HEK293 (cell line): ENCODE data around the gene CAPN15.

Experiments
- CTCF ChIA-PET: fragments of 350-600 bp; formaldehyde crosslinking; extraction: SDS; loops from one replicate; lab custom pipeline; 2021; ENCODE audit warnings: antibody characterized with exemption; lab: Yijun Ruan, JAX
- POLR2A ChIA-PET: fragments of 300-600 bp; formaldehyde crosslinking; extraction: SDS; loops from one replicate; lab custom pipeline; 2020; ENCODE audit warnings: antibody characterized with exemption, inconsistent platforms; lab: Yijun Ruan, JAX
- H3K27ac ChIP-seq: fragments of 200-500 bp; sonication (Bioruptor generic); 2 replicates; pipeline ENCODE4 v1.5.1; 2014; ENCODE audit warnings: low read depth, low read length, control low read depth, inconsistent platforms; ENCODE audit errors: extremely low read depth
- H3K36me3 ChIP-seq, 2 experiments: fragments of 200-500 bp in 1 of 2; sonication (Bioruptor generic) in 1 of 2; 1 replicate in 1 of 2; 2 replicates in 1 of 2; pipeline ENCODE4 v1.5.1; 2014 to 2017; ENCODE audit warnings: inconsistent platforms in 2 of 2, low read length in 2 of 2; ENCODE audit not compliant: control insufficient read depth in 2 of 2, insufficient read depth in 1 of 2
- H3K4me1 ChIP-seq: fragments of 200-500 bp; sonication (Bioruptor generic); 2 replicates; pipeline ENCODE4 v1.5.1; 2014; ENCODE audit warnings: mild to moderate bottlenecking, low read length, inconsistent platforms; ENCODE audit not compliant: control insufficient read depth, insufficient read depth
- H3K4me3 ChIP-seq: 2 replicates; pipeline ENCODE4 v1.5.1; 2011; ENCODE audit warnings: low read depth, mild to moderate bottlenecking, control low read depth, low read length, moderate library complexity
- H3K9me3 ChIP-seq: fragments of 200-500 bp; sonication (Bioruptor generic); 2 replicates; pipeline ENCODE4 v1.5.1; 2014; ENCODE audit warnings: low read depth, low read length, inconsistent platforms; ENCODE audit not compliant: control insufficient read depth, insufficient read depth
- BCL6B ChIP-seq: fragments of 450-650 bp; formaldehyde crosslinking; IDR thresholded peaks from 2 replicates; pipeline ENCODE4 v1.5.1; 2017; ENCODE audit warnings: missing biosample characterization, missing genetic modification characterization
- GLI2 ChIP-seq: fragments of 450-650 bp; formaldehyde crosslinking; IDR thresholded peaks from 2 replicates; pipeline ENCODE4; 2017; ENCODE audit warnings: missing biosample characterization, missing genetic modification characterization, low read depth, borderline replicate concordance
- GLIS1 ChIP-seq: fragments of 450-650 bp; formaldehyde crosslinking; IDR thresholded peaks from 2 replicates; pipeline ENCODE4 v1.5.1; 2016; ENCODE audit warnings: missing biosample characterization, missing genetic modification characterization
- HIC1 ChIP-seq: fragments of 450-650 bp; formaldehyde crosslinking; IDR thresholded peaks from 2 replicates; pipeline ENCODE4 v1.5.1; 2016; ENCODE audit warnings: missing biosample characterization, missing genetic modification characterization
- KLF9 ChIP-seq: fragments of 450-650 bp; formaldehyde crosslinking; IDR thresholded peaks from 2 replicates; pipeline ENCODE4 v1.5.1; 2016; ENCODE audit warnings: missing biosample characterization, missing genetic modification characterization, low read depth
- SCRT2 ChIP-seq: fragments of 450-650 bp; formaldehyde crosslinking; IDR thresholded peaks from 2 replicates; pipeline ENCODE4 v1.5.1; 2016; ENCODE audit warnings: missing biosample characterization, missing genetic modification characterization
- SP7 ChIP-seq: fragments of 450-650 bp; formaldehyde crosslinking; IDR thresholded peaks from 2 replicates; pipeline ENCODE4 v1.5.1; 2016; ENCODE audit warnings: missing biosample characterization, missing genetic modification characterization
- TRIM28 ChIP-seq: IDR thresholded peaks from 2 replicates; pipeline ENCODE4 v1.6.1; 2011; ENCODE audit warnings: low read length, control low read depth, borderline replicate concordance
- YY1 ChIP-seq: fragments of 450-650 bp; formaldehyde crosslinking; IDR thresholded peaks from 2 replicates; pipeline ENCODE4 v1.5.1; 2018; ENCODE audit warnings: missing biosample characterization, missing genetic modification characterization
- ZBTB6 ChIP-seq: fragments of 450-650 bp; formaldehyde crosslinking; IDR thresholded peaks from 2 replicates; pipeline ENCODE4 v1.5.1; 2017; ENCODE audit warnings: missing biosample characterization, missing genetic modification characterization
- ZNF121 ChIP-seq: fragments of 450-650 bp; formaldehyde crosslinking; IDR thresholded peaks from 2 replicates; pipeline ENCODE4 v1.5.1; 2016; ENCODE audit warnings: missing biosample characterization, missing genetic modification characterization
- ZNF174 ChIP-seq: fragments of 450-650 bp; formaldehyde crosslinking; IDR thresholded peaks from 2 replicates; pipeline ENCODE4 v1.5.0; 2017; ENCODE audit warnings: missing biosample characterization, mild to moderate bottlenecking, missing genetic modification characterization
- ZNF18 ChIP-seq: fragments of 450-650 bp; formaldehyde crosslinking; IDR thresholded peaks from 2 replicates; pipeline ENCODE4 v1.5.1; 2016; ENCODE audit warnings: missing biosample characterization, missing genetic modification characterization
- ZNF214 ChIP-seq: fragments of 450-650 bp; formaldehyde crosslinking; IDR thresholded peaks from 2 replicates; pipeline ENCODE4 v1.5.1; 2017; ENCODE audit warnings: missing biosample characterization, mild to moderate bottlenecking, missing genetic modification characterization, borderline replicate concordance
- ZNF311 ChIP-seq: fragments of 450-650 bp; formaldehyde crosslinking; IDR thresholded peaks from 2 replicates; pipeline ENCODE4 v1.5.1; 2017; ENCODE audit warnings: missing biosample characterization, missing genetic modification characterization, borderline replicate concordance
- ZNF585B ChIP-seq: fragments of 450-650 bp; formaldehyde crosslinking; IDR thresholded peaks from 2 replicates; pipeline ENCODE4 v1.5.1; 2016; ENCODE audit warnings: missing biosample characterization, missing genetic modification characterization
- ZNF600 ChIP-seq: fragments of 450-650 bp; formaldehyde crosslinking; IDR thresholded peaks from 2 replicates; pipeline ENCODE4 v1.5.1; 2016; ENCODE audit warnings: missing biosample characterization, missing genetic modification characterization
- ZNF610 ChIP-seq: fragments of 450-650 bp; formaldehyde crosslinking; IDR thresholded peaks from 2 replicates; pipeline ENCODE4 v1.5.1; 2016; ENCODE audit warnings: missing biosample characterization, missing genetic modification characterization, borderline replicate concordance
- ZNF623 ChIP-seq: fragments of 450-650 bp; formaldehyde crosslinking; IDR thresholded peaks from 2 replicates; pipeline ENCODE4 v1.5.1; 2016; ENCODE audit warnings: missing biosample characterization, missing genetic modification characterization
- ZNF660 ChIP-seq: fragments of 450-650 bp; IDR thresholded peaks from 2 replicates; pipeline ENCODE4 v1.5.1; 2018; ENCODE audit warnings: missing biosample characterization, mild to moderate bottlenecking, missing genetic modification characterization
- ZNF776 ChIP-seq: fragments of 450-650 bp; formaldehyde crosslinking; IDR thresholded peaks from 2 replicates; pipeline ENCODE4 v1.5.0; 2017; ENCODE audit warnings: missing biosample characterization, missing genetic modification characterization, borderline replicate concordance
- ZSCAN18 ChIP-seq: fragments of 450-650 bp; formaldehyde crosslinking; IDR thresholded peaks from 2 replicates; pipeline ENCODE4 v1.5.1; 2016; ENCODE audit warnings: missing biosample characterization, missing genetic modification characterization
- TF ChIP-seq, protein P1 (sequence below): fragments of 450-650 bp; formaldehyde crosslinking; IDR thresholded peaks from 2 replicates; pipeline ENCODE4 v1.5.1; 2016; ENCODE audit warnings: missing biosample characterization, missing genetic modification characterization

The CAPN15 gene

GRCh38 chr16:585351-585750 is 57.8 kb downstream of the CAPN15 start (continued):
- TF ChIP-seq SCRT2 (tag by site-specific recombination): peak; percentile 38; the same call in 1 of the 2 replicates
- 0 out of 2 replicates have a peak, but pooled peaks have one; percentile 27 for TF ChIP-seq GLIS1 (tag by site-specific recombination)

- Histone ChIP-seq H3K36me3 (peaks cover 0 to 9% of the 10 kb centered on the region in 2 experiments; a peak in 1 of 3 replicates), H3K9me3 (no peaks in the 10 kb centered on the region)
- ChIA-PET CTCF (interaction anchor here (0.5 to 1.3 kb wide), 3 partner anchors 14 to 194 kb away, joined by 3 to 4 read pairs (median 3); no protein-coding TSS in a partner anchor), POLR2A (interaction anchor here (1.5 to 2.1 kb wide), 2 partner anchors 59 to 194 kb away, joined by 3 to 8 read pairs; no protein-coding TSS in a partner anchor)
- TF ChIP-seq, protein P1, sequence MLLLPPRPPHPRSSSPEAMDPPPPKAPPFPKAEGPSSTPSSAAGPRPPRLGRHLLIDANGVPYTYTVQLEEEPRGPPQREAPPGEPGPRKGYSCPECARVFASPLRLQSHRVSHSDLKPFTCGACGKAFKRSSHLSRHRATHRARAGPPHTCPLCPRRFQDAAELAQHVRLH (tag by site-specific recombination): no peak
- 0 out of 2 replicates have a peak, but pooled peaks have one; percentile 57 for TF ChIP-seq ZNF18 (tag by site-specific recombination)
- peak; percentile 95 for TF ChIP-seq HIC1 (tag by site-specific recombination)
- TF ChIP-seq KLF9 (tag by site-specific recombination): no peak
- no peak for TF ChIP-seq ZNF585B (tag by site-specific recombination)
- TF ChIP-seq ZNF610 (tag by site-specific recombination): no peak
- TF ChIP-seq ZNF174 (tag by site-specific recombination): no peak
- TF ChIP-seq ZSCAN18 (tag by site-specific recombination): no peak
- TF ChIP-seq ZNF660: no peak
- TF ChIP-seq TRIM28: no peak
- no peak for TF ChIP-seq ZNF121 (tag by site-specific recombination)
- TF ChIP-seq ZBTB6: no peak
- no peak for TF ChIP-seq ZNF776 (tag by site-specific recombination)
- TF ChIP-seq BCL6B (tag by site-specific recombination): no peak
- no peak for TF ChIP-seq ZNF311 (tag by site-specific recombination)
- TF ChIP-seq YY1 (tag by site-specific recombination): no peak
- peak; percentile 86 for TF ChIP-seq ZNF600
- TF ChIP-seq ZNF214: no peak
- no peak for TF ChIP-seq SP7
- no peak for TF ChIP-seq GLI2 (tag by site-specific recombination)
- no peak for TF ChIP-seq ZNF623
- TF ChIP-seq, all 188 proteins: peak for 3
- no peak overlapping the region for H3K4me3 ChIP-seq
- peaks cover 9% of the 10 kb centered on the region; the same call in 1 of the 2 replicates for H3K4me1 ChIP-seq
- H3K27ac ChIP-seq: no peak overlapping the region
Observed at GRCh38 chr16:586047-586644, 58.6 kb downstream of the CAPN15 start.
